Panc1 (cell line): ENCODE results near the gene FUCA2. TPM values are rescaled to one million over a fixed set of nuclear protein-coding genes. Genes with fewer than 3 reads are reported as not detected.

ENCODE experiments used
- ATAC-seq: fragments of 200-7000 bp; cut with Tn5 transposase; 2 replicates; pipeline ENCODE4 v1.9.1; 2020; ENCODE audit warnings: mild to moderate bottlenecking, moderate library complexity
- BruUV-seq: library from RNA; stranded (reverse); fragments of 400-500 nt; replicated peaks from 2 replicates; lab custom pipeline; 2021; lab: Mats Ljungman, UMichigan
- CTCF ChIA-PET: fragments of 300-600 bp; sonication (Branson Sonifier 250); formaldehyde crosslinking; loops from one replicate; lab custom pipeline; 2022; ENCODE audit warnings: antibody characterized with exemption; lab: Charles Lee
- POLR2A ChIA-PET: fragments of 300-600 bp; sonication (Branson Sonifier 250); formaldehyde crosslinking; loops from one replicate; lab custom pipeline; 2022; ENCODE audit warnings: antibody characterized with exemption; lab: Charles Lee
- DNase-seq: peaks from one replicate; pipeline ENCODE4 v3.0.0-alpha.2; 2010; ENCODE audit warnings: low read depth, low spot score
- H3K27ac ChIP-seq: 2 replicates; pipeline ENCODE4 v1.5.1; 2011; ENCODE audit warnings: mild to moderate bottlenecking, low read length, inconsistent platforms
- H3K27me3 ChIP-seq: fragments of 200-500 bp; sonication (Bioruptor generic); 2 replicates; pipeline ENCODE4 v1.6.0; 2014; ENCODE audit warnings: low read length, inconsistent platforms; ENCODE audit not compliant: control insufficient read depth, insufficient read depth
- H3K36me3 ChIP-seq: fragments of 200-500 bp; sonication (Bioruptor generic); 2 replicates; pipeline ENCODE4 v1.5.1; 2014; ENCODE audit warnings: inconsistent platforms, mild to moderate bottlenecking, low read length, moderate library complexity; ENCODE audit not compliant: control insufficient read depth, insufficient read depth
- H3K4me1 ChIP-seq: 2 replicates; pipeline ENCODE4 v1.5.1; 2011; ENCODE audit warnings: inconsistent platforms, mild to moderate bottlenecking, low read length, moderate library complexity; ENCODE audit not compliant: control insufficient read depth, insufficient read depth
- H3K4me3 ChIP-seq, 2 experiments: 2 replicates each; pipeline ENCODE4 v1.5.1; 2011 to 2012; ENCODE audit warnings: low read depth in 2 of 2, low read length in 2 of 2, mild to moderate bottlenecking in 2 of 2, inconsistent platforms in 1 of 2, moderate library complexity in 1 of 2
- H3K9me3 ChIP-seq: fragments of 200-500 bp; sonication (Bioruptor generic); 2 replicates; pipeline ENCODE4 v1.5.1; 2014; ENCODE audit warnings: low read depth, mild to moderate bottlenecking, inconsistent platforms, low read length, moderate library complexity; ENCODE audit not compliant: control insufficient read depth, insufficient read depth
- CTCF ChIP-seq: fragments of 450-650 bp; IDR thresholded peaks from 2 replicates; pipeline ENCODE4 v1.5.1; 2017; ENCODE audit warnings: mild to moderate bottlenecking
- POLR2AphosphoS5 ChIP-seq: IDR thresholded peaks from 2 replicates; pipeline ENCODE4 v1.6.1; 2012; ENCODE audit warnings: mild to moderate bottlenecking, low read depth, low read length, moderate library complexity
- REST ChIP-seq, 2 experiments: IDR thresholded peaks; 2 replicates each; pipeline ENCODE4 v1.6.1; 2011 to 2012; ENCODE audit warnings: low read depth in 2 of 2, control low read depth in 1 of 2, low read length in 1 of 2, mild to moderate bottlenecking in 1 of 2, moderate library complexity in 1 of 2; ENCODE audit not compliant: insufficient read depth in 1 of 2
- SIN3A ChIP-seq: IDR thresholded peaks from 2 replicates; pipeline ENCODE4 v1.6.1; 2012; ENCODE audit warnings: low read depth, mild to moderate bottlenecking, low read length, moderate library complexity, borderline replicate concordance; ENCODE audit not compliant: insufficient read depth
- TCF7L2 ChIP-seq: IDR thresholded peaks from 2 replicates; pipeline ENCODE4 v1.6.1; 2011; ENCODE audit warnings: mild to moderate bottlenecking, low read depth, low read length, inconsistent platforms
- in situ Hi-C: cut with HindIII; loops from 2 replicates; pipeline ENCODE4 v1.10.0; 2016; ENCODE audit warnings: low sequenced_read_pairs, low pct_unique_long_range_greater_than_20kb
- intact Hi-C: fragments of 100-400 bp; cut with micrococcal nuclease; formaldehyde crosslinking; loops from one replicate; pipeline ENCODE4 v1.10.0; 2022; ENCODE audit not compliant: unreplicated experiment
- total RNA-seq: library from RNA; stranded (reverse); gene quantifications from one replicate; pipeline ENCODE4 v1.2.1, GENCODE V29; 2021; ENCODE audit not compliant: unreplicated experiment

Gene FUCA2
- total RNA-seq, 1 experiment from 2014 or later = 68.1 TPM

GRCh38 chr6:143516690-143517446 lies 5.3 kb upstream of the FUCA2 start:
- TF ChIP-seq SIN3A (no peak), TCF7L2 (no peak)

GRCh38 chr6:143515766-143516355 lies 4.3 kb upstream of the FUCA2 start:
- no peak overlapping the region for H3K27ac ChIP-seq
- H3K9me3 ChIP-seq = no peaks in the 10 kb centered on the region
- ATAC-seq (no peak), DNase-seq (no peak)
- intact Hi-C loops (no loop called here), in situ Hi-C loops (no loop called here)
- TF ChIP-seq TCF7L2 (no peak), SIN3A (no peak), CTCF (no peak)
- no peaks in the 10 kb centered on the region for H3K36me3 ChIP-seq
- ChIA-PET CTCF (no interaction called here), POLR2A (no interaction called here)
- H3K27me3 ChIP-seq = 0 out of 2 replicates have a peak, but pooled peaks cover 2% of the 10 kb centered on the region
- no peak overlapping the region for H3K4me3 ChIP-seq
- H3K4me1 ChIP-seq = peaks cover 3% of the 10 kb centered on the region; the same call in 1 of the 2 replicates
- no TSS peak for BruUV-seq

More at GRCh38 chr6:143516690-143517446, 5.3 kb upstream of the FUCA2 start:
- DNase-seq = no peak
- ChIA-PET POLR2A (interaction anchor here (0.5 kb wide), 1 partner anchor 186 kb away, joined by 4 read pairs; no protein-coding TSS in a partner anchor), CTCF (no interaction called here)
- BruUV-seq = no TSS peak
- intact Hi-C loops = no loop called here
- Histone ChIP-seq H3K36me3 (no peaks in the 10 kb centered on the region), H3K4me3 (no peak overlapping the region), H3K4me1 (peaks cover 1% of the 10 kb centered on the region; the same call in 1 of the 2 replicates), H3K9me3 (no peaks in the 10 kb centered on the region), H3K27me3 (0 out of 2 replicates have a peak, but pooled peaks cover 2% of the 10 kb centered on the region), H3K27ac (no peak overlapping the region)
- no peak for ATAC-seq
- in situ Hi-C loops = no loop called here

- TF ChIP-seq REST (IDR thresholded peaks at IDR 0.05; ENCODE audit: insufficient read depth in 1 of 2, low read depth in 2 of 2, low read length in 1 of 2) = no peak
- TF ChIP-seq CTCF = no peak
- no peak for TF ChIP-seq TCF7L2
- no peak for TF ChIP-seq POLR2AphosphoS5
- TF ChIP-seq SIN3A = no peak
- DNase-seq (no peak), ATAC-seq (no peak)
- intact Hi-C loops = no loop called here
- Histone ChIP-seq H3K4me3 (no peak overlapping the region), H3K27ac (no peak overlapping the region), H3K36me3 (no peaks in the 10 kb centered on the region), H3K27me3 (0 out of 2 replicates have a peak, but pooled peaks cover 2% of the 10 kb centered on the region), H3K4me1 (peaks cover 5% of the 10 kb centered on the region; the same call in 1 of the 2 replicates), H3K9me3 (no peaks in the 10 kb centered on the region)
- in situ Hi-C loops = no loop called here
- ChIA-PET CTCF (no interaction called here), POLR2A (no interaction called here)
- BruUV-seq = no TSS peak
Measured at GRCh38 chr6:143515061-143515760, 3.7 kb upstream of the FUCA2 start.
